Liver (tissue), 9 donors: ENCODE measurements around the gene EFNA2. TPM values are rescaled to one million over a fixed set of nuclear protein-coding genes. Genes with fewer than 3 reads are reported as not detected.

ENCODE experiments used
- DNase-seq: peaks from one replicate; pipeline ENCODE4 v3.0.0-alpha.2; 2017; ENCODE audit warnings: low spot score
- H3K27ac ChIP-seq, 2 donors: one replicate each; pipeline ENCODE4 v1.7.0; 2013; ENCODE audit warnings: inconsistent platforms in 2 of 2, low read length in 2 of 2, control low read depth in 1 of 2, low read depth in 1 of 2, mild to moderate bottlenecking in 1 of 2
- H3K27me3 ChIP-seq, 4 donors: one replicate each; pipeline versions ENCODE4 v1.6.1 to v1.7.0; 2013; ENCODE audit warnings: low read length in 3 of 4, inconsistent platforms in 1 of 4, mild to moderate bottlenecking in 1 of 4, moderate library complexity in 1 of 4; ENCODE audit not compliant: control insufficient read depth in 4 of 4, insufficient read depth in 4 of 4
- H3K36me3 ChIP-seq, 4 donors: one replicate each; pipeline versions ENCODE4 v1.6.1 to v1.7.0; 2013; ENCODE audit warnings: low read length in 3 of 4, mild to moderate bottlenecking in 3 of 4, low read depth in 1 of 4, moderate library complexity in 1 of 4; ENCODE audit not compliant: control insufficient read depth in 4 of 4, insufficient read depth in 3 of 4
- H3K4me1 ChIP-seq, 4 donors: one replicate each; pipeline versions ENCODE4 v1.6.1 to v1.7.0; 2013; ENCODE audit warnings: low read length in 3 of 4, mild to moderate bottlenecking in 3 of 4, moderate library complexity in 1 of 4; ENCODE audit not compliant: control insufficient read depth in 4 of 4, insufficient read depth in 4 of 4
- H3K4me3 ChIP-seq, 3 donors: one replicate each; pipeline versions ENCODE4 v1.6.1 to v1.7.0; 2013; ENCODE audit warnings: low read length in 3 of 3, control low read depth in 1 of 3, low read depth in 1 of 3, mild to moderate bottlenecking in 1 of 3
- H3K9ac ChIP-seq, 2 donors: one replicate each; pipeline ENCODE4 v1.7.0; 2013; ENCODE audit warnings: low read length in 2 of 2, mild to moderate bottlenecking in 2 of 2, moderate library complexity in 2 of 2, control low read depth in 1 of 2, low read depth in 1 of 2
- H3K9me3 ChIP-seq, 4 donors: one replicate each; pipeline versions ENCODE4 v1.6.1 to v1.7.0; 2013; ENCODE audit warnings: low read length in 3 of 4; ENCODE audit not compliant: control insufficient read depth in 4 of 4
- EGR1 ChIP-seq, 2 donors: IDR thresholded peaks; 2 replicates each; pipeline ENCODE4 v1.6.1; 2016 to 2018; ENCODE audit warnings: antibody characterized with exemption in 2 of 2, low read depth in 2 of 2
- GABPA ChIP-seq, 2 donors: IDR thresholded peaks in 1 of 2; conservative IDR thresholded peaks in 1 of 2; 2 replicates each; pipeline ENCODE4 v1.6.1; 2016; ENCODE audit warnings: antibody characterized with exemption in 2 of 2, mild to moderate bottlenecking in 1 of 2, moderate library complexity in 1 of 2
- HNF4A ChIP-seq, 2 donors: conservative IDR thresholded peaks; 2 replicates each; pipeline ENCODE4 v1.6.1; 2016; ENCODE audit warnings: antibody characterized with exemption in 2 of 2, mild to moderate bottlenecking in 2 of 2
- JUND ChIP-seq, 2 donors: IDR thresholded peaks; 2 replicates each; pipeline ENCODE4 v1.6.1; 2016; ENCODE audit warnings: antibody characterized with exemption in 2 of 2
- NR2F2 ChIP-seq: IDR thresholded peaks from 2 replicates; pipeline ENCODE4 v1.6.1; 2016; ENCODE audit warnings: antibody characterized with exemption
- RAD21 ChIP-seq, 2 donors: IDR thresholded peaks; 2 replicates each; pipeline ENCODE4 v1.6.1; 2016; ENCODE audit warnings: antibody characterized with exemption in 2 of 2, mild to moderate bottlenecking in 2 of 2
- RXRA ChIP-seq, 2 donors: IDR thresholded peaks; 2 replicates each; pipeline ENCODE4 v1.6.1; 2017 to 2018; ENCODE audit warnings: antibody characterized with exemption in 2 of 2, mild to moderate bottlenecking in 1 of 2
- SP1 ChIP-seq: IDR thresholded peaks from 2 replicates; pipeline ENCODE4 v1.6.1; 2018; ENCODE audit warnings: antibody characterized with exemption, mild to moderate bottlenecking
- TAF1 ChIP-seq: conservative IDR thresholded peaks from 2 replicates; pipeline ENCODE4 v1.6.1; 2016; ENCODE audit warnings: antibody characterized with exemption, mild to moderate bottlenecking
- WGBS: extraction: QIAGEN DNeasy Blood & Tissue Kit; methylation state at CpG from one replicate; pipeline ENCODE4 v1.1.7; 2013; 5-methylcytosine and 5-hydroxymethylcytosine counted together
- polyA plus RNA-seq, 2 donors: library from polyadenylated mRNA; stranded (reverse) in 1 of 2; unstranded in 1 of 2; fragments of 200-250 nt in 1 of 2; fragments of >200 nt in 1 of 2; fragmentation: Nextera tagmentation in 1 of 2; extraction: Ambion mirVana in 1 of 2; gene quantifications; one replicate each; pipeline versions ENCODE4 v1.2.1 to v1.2.3, GENCODE V29; 2013 to 2015
- total RNA-seq, 2 donors: library from RNA; depleted of rRNA; stranded (reverse); fragments of >200 nt; gene quantifications; one replicate each; pipeline ENCODE4 v1.2.3, GENCODE V29; 2014
- TF ChIP-seq, protein P1 (sequence below): fragments of 150-350 bp; IDR thresholded peaks from 2 replicates; pipeline ENCODE4 v1.5.1; 2017; ENCODE audit warnings: improper control_type of control experiment, low read depth, low read length; ENCODE audit not compliant: missing input control
- TF ChIP-seq, protein P2 (sequence below): IDR thresholded peaks from 2 replicates; pipeline ENCODE4 v1.6.1; 2016; ENCODE audit warnings: antibody characterized with exemption
- TF ChIP-seq, protein P3 (sequence below): IDR thresholded peaks from 2 replicates; pipeline ENCODE4 v1.6.1; 2016; ENCODE audit warnings: antibody characterized with exemption, mild to moderate bottlenecking
- donor health status: healthy.
- donor health status: healthy.
- donor health status: healthy.
- donor health status: healthy.
- donor health status: healthy.

Gene EFNA2
- total and polyA plus RNA-seq, 4 donors, result 0.98 to 9.8 (median 4.3) TPM

DNA sequence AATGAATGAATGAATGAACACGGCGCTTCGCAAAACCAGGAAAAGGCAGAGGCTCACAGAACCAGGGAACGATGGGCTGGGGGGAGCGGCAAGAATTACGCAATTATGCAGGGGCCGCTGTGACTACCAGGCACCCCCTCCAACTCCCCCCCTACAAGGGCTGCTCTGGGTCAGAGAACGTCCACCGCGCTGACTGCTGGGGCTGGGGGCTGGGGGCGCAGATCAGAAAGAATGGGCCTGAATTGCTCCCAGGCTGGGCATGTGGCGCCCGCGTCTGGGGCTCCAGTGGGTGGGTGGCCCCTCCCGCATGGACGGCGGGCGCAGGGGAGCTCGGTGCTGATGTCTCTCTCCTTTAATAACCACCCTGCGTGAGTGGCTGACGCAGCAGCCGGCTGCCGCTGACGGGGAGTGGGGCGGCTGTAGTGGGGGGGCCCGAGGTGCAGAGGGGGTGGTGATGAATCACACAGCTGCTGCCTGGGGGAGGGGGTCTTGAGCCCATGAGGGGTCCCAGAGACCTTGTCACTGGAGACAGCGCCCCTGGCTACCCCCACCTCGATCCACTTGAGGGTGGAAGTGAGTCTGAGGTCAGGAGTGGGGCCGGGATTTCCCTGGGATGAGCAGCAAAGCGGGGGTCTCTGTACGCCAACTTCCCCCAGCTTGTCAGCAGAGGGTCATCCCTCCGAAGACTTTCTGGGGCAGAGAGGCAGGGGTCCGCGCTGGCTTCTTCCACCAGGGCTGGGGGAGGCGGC lies 18.0 kb upstream of the EFNA2 start (continued):
- TF ChIP-seq, protein P1, sequence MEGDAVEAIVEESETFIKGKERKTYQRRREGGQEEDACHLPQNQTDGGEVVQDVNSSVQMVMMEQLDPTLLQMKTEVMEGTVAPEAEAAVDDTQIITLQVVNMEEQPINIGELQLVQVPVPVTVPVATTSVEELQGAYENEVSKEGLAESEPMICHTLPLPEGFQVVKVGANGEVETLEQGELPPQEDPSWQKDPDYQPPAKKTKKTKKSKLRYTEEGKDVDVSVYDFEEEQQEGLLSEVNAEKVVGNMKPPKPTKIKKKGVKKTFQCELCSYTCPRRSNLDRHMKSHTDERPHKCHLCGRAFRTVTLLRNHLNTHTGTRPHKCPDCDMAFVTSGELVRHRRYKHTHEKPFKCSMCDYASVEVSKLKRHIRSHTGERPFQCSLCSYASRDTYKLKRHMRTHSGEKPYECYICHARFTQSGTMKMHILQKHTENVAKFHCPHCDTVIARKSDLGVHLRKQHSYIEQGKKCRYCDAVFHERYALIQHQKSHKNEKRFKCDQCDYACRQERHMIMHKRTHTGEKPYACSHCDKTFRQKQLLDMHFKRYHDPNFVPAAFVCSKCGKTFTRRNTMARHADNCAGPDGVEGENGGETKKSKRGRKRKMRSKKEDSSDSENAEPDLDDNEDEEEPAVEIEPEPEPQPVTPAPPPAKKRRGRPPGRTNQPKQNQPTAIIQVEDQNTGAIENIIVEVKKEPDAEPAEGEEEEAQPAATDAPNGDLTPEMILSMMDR, result no peak
- TF ChIP-seq RAD21 (IDR thresholded peaks at IDR 0.05), result no peak
- no peak for TF ChIP-seq NR2F2
- TF ChIP-seq JUND (IDR thresholded peaks at IDR 0.05), result no peak

DNA sequence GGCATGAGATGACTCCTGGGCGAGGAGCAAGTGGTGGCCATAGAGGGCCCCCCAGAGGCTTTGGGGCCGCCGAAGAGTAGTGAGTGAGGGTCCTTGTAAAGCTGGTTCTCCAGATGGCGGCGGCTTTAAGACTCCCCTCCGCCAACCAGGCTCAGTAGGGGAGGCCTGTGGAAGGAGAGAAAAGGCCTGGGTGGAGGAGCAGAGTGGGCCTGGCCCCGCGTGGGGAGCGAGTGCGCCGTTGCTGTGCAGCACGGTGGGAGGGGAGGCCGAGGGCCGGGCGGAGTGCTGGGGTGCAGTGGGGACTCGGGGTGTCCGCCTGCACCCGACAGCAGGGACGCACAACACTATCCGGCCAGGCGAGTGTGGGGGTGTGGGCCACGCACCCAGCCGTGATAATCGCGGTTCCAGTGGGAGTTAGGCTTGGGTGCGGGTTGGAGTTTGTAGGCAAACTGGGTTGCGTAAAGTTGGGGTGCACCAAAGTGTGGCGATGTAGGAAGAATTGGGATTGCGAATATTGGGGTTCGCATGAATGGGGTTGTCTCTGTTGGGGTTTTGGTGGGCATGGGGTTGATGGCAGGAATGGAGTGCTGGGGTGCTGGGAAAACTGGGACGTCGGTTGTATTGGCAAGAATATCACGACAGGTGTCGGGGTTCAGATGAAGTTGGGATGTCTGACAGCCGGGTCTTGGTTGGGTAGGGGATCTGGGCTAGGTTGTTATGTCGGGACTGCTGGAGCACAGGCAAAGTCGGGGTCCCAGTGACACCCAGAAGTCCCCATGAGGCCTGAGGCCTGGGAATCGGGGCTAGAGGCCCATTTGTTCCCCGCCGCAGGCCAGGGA lies 17.2 kb upstream of the EFNA2 start:
- H3K27me3 ChIP-seq, result no peaks in the 10 kb centered on the region
- peak overlapping the region; percentile 16 to 72 for H3K9ac ChIP-seq
- no peaks in the 10 kb centered on the region for H3K9me3 ChIP-seq
- TF ChIP-seq, protein P2, sequence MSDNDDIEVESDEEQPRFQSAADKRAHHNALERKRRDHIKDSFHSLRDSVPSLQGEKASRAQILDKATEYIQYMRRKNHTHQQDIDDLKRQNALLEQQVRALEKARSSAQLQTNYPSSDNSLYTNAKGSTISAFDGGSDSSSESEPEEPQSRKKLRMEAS, result no peak
- H3K36me3 ChIP-seq, result peaks cover 10 to 17% (median 14%) of the 10 kb centered on the region in 4 donors
- peak overlapping the region; percentile 90 to 91 for H3K27ac ChIP-seq
- peaks cover 34 to 73% (median 61%) of the 10 kb centered on the region in 4 donors for H3K4me1 ChIP-seq
- DNase-seq, result no peak
- 57% methylated on average over 40 of the region's 40 CpGs for WGBS
- H3K4me3 ChIP-seq, result no peak overlapping the region

DNA sequence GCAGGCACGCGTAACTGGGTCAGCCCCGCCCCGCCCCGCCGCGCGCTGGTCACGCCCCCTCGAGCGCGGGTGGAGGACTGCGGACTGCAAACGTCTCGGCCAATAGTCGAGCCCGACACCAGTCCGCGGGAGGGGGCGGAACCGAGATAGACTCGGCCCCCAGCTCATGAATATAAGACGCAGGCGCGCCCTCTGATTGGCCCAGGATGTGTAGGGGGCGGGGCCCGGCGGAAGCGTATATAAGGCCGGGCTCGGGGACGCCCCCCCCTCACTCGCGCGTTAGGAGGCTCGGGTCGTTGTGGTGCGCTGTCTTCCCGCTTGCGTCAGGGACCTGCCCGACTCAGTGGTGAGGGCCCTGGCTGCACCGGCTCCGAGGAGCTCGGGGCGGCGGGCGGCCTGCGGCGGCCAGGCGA lies 16.6 kb upstream of the EFNA2 start, which contains the start of gene CIRBP:
CIRBP (plus strand) TSS at position 268 of the 413 bp plus-strand sequence. CDS start 1,602 bp downstream, outside the sequence.
- Histone ChIP-seq H3K9me3 (no peaks in the 10 kb centered on the region), H3K27me3 (no peaks in the 10 kb centered on the region), H3K4me1 (peaks cover 36 to 79% (median 68%) of the 10 kb centered on the region in 4 donors), H3K27ac (peak within 1 kb of the TSS; percentile 90 to 91), H3K36me3 (peaks cover 16 to 23% (median 17%) of the 10 kb centered on the region in 4 donors), H3K9ac (peak within 1 kb of the TSS; percentile 78 to 86), H3K4me3 (peak within 1 kb of the TSS; percentile 77 to 90 (median 86))
- under 1% methylated on average over 50 of the region's 50 CpGs for WGBS
- TF ChIP-seq TAF1 (peak; percentile 95), HNF4A (conservative IDR thresholded peaks at IDR 0.05) (peak; percentile 34 to 40), RXRA (IDR thresholded peaks at IDR 0.05) (no peak), SP1 (peak; percentile 92), GABPA (IDR thresholded peaks at IDR 0.05 in 1 of 2, conservative IDR thresholded peaks at IDR 0.05 in 1 of 2) (peak in 1 of 2 donors; percentile 30), EGR1 (IDR thresholded peaks at IDR 0.05; ENCODE audit: low read depth in 2 of 2) (peak; percentile 25 to 39)
- TF ChIP-seq, protein P3, sequence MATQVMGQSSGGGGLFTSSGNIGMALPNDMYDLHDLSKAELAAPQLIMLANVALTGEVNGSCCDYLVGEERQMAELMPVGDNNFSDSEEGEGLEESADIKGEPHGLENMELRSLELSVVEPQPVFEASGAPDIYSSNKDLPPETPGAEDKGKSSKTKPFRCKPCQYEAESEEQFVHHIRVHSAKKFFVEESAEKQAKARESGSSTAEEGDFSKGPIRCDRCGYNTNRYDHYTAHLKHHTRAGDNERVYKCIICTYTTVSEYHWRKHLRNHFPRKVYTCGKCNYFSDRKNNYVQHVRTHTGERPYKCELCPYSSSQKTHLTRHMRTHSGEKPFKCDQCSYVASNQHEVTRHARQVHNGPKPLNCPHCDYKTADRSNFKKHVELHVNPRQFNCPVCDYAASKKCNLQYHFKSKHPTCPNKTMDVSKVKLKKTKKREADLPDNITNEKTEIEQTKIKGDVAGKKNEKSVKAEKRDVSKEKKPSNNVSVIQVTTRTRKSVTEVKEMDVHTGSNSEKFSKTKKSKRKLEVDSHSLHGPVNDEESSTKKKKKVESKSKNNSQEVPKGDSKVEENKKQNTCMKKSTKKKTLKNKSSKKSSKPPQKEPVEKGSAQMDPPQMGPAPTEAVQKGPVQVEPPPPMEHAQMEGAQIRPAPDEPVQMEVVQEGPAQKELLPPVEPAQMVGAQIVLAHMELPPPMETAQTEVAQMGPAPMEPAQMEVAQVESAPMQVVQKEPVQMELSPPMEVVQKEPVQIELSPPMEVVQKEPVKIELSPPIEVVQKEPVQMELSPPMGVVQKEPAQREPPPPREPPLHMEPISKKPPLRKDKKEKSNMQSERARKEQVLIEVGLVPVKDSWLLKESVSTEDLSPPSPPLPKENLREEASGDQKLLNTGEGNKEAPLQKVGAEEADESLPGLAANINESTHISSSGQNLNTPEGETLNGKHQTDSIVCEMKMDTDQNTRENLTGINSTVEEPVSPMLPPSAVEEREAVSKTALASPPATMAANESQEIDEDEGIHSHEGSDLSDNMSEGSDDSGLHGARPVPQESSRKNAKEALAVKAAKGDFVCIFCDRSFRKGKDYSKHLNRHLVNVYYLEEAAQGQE, result peak; percentile 94
- TF ChIP-seq, protein P2, result no peak
- peak; percentile 99 for DNase-seq
